Mucosa of descending colon (tissue), 3 donors: ENCODE data around the gene DMXL1. TPM values are rescaled to one million over a fixed set of nuclear protein-coding genes. Genes with fewer than 3 reads are reported as not detected.

Experiments
- ATAC-seq: fragments of 200-7000 bp; cut with Tn5 transposase; one replicate; pipeline ENCODE4 v1.9.1; 2020; ENCODE audit warnings: mild to moderate bottlenecking, moderate library complexity
- DNase-seq, 3 donors: peaks; one replicate each; pipeline ENCODE4 v3.0.0-alpha.2; 2020
- H3K36me3 ChIP-seq: fragments of 200-600 bp; one replicate; pipeline ENCODE4 v1.8.0; 2021; ENCODE audit warnings: low read depth, mild to moderate bottlenecking
- H3K4me1 ChIP-seq: fragments of 200-600 bp; one replicate; pipeline ENCODE4 v1.8.0; 2021; ENCODE audit warnings: low read depth, mild to moderate bottlenecking
- H3K4me3 ChIP-seq: fragments of 200-600 bp; one replicate; pipeline ENCODE4 v1.8.0; 2021; ENCODE audit warnings: mild to moderate bottlenecking
- H3K9me3 ChIP-seq: fragments of 200-600 bp; one replicate; pipeline ENCODE4 v1.8.0; 2021; ENCODE audit warnings: mild to moderate bottlenecking
- CTCF ChIP-seq: fragments of 200-600 bp; IDR thresholded peaks from one replicate; pipeline ENCODE4 v1.8.0; 2022; ENCODE audit warnings: antibody characterized with exemption, mild to moderate bottlenecking
- intact Hi-C, 2 donors: fragments of 100-400 bp; cut with DNase I in 1 of 2; cut with micrococcal nuclease in 1 of 2; formaldehyde crosslinking; loops; one replicate each; pipeline versions ENCODE4 v1.11.0 to v1.11.1; 2022; cut with DNase I, micrococcal nuclease
- total RNA-seq, 3 donors: library from RNA; stranded (reverse); fragmentation: NEBNext Ultra II Directional in 2 of 3; extraction: Animal tissue kit (Norgen Biotek cat#: 25700) in 2 of 3; gene quantifications; one replicate each; pipeline versions ENCODE4 v1.2.1 to v1.2.4, GENCODE V29; 2021 to 2023
- donor health status: DM: no; HTN: no; CAD: no; lungs with moderate emphysema.
- donor health status: DM: no; HTN: no; CAD: no.
- donor health status: DM: no; HTN: yes; CAD: no.

DMXL1 gene
- total RNA-seq, 3 donors from 2014 or later: 34.7 to 60.0 (median 51.0) TPM

GRCh38 chr5:119028575-119028974 lies 42.3 kb upstream of the DMXL1 start:
- Histone ChIP-seq H3K9me3 (no peaks in the 10 kb centered on the region), H3K4me1 (no peaks in the 10 kb centered on the region), H3K36me3 (no peaks in the 10 kb centered on the region), H3K4me3 (no peak overlapping the region)
- intact Hi-C loops: no loop called here
- DNase-seq (no peak), ATAC-seq (no peak)
- no peak for TF ChIP-seq CTCF

- DNase-seq (no peak), ATAC-seq (peak; percentile 31)
- Histone ChIP-seq H3K4me3 (no peak overlapping the region), H3K9me3 (no peaks in the 10 kb centered on the region), H3K4me1 (no peaks in the 10 kb centered on the region), H3K36me3 (no peaks in the 10 kb centered on the region)
- TF ChIP-seq CTCF: no peak
- intact Hi-C loops: no loop called here
These were observed 39.6 kb upstream of the DMXL1 start for GRCh38 chr5:119031011-119031886.

- no peak for DNase-seq
- no peak overlapping the region for H3K4me3 ChIP-seq
- no peak for TF ChIP-seq CTCF
- peak; percentile 47 for ATAC-seq
- H3K36me3 ChIP-seq: no peaks in the 10 kb centered on the region
- H3K9me3 ChIP-seq: no peaks in the 10 kb centered on the region
- H3K4me1 ChIP-seq: no peaks in the 10 kb centered on the region
- intact Hi-C loops: no loop called here
These were observed 39.0 kb upstream of the DMXL1 start for GRCh38 chr5:119031905-119032304.

GRCh38 chr5:119032656-119033055 lies 38.2 kb upstream of the DMXL1 start:
- Histone ChIP-seq H3K4me3 (no peak overlapping the region), H3K9me3 (no peaks in the 10 kb centered on the region), H3K36me3 (no peaks in the 10 kb centered on the region), H3K4me1 (peaks cover 2% of the 10 kb centered on the region)
- TF ChIP-seq CTCF: no peak
- DNase-seq (no peak), ATAC-seq (peak; percentile 41)
- intact Hi-C loops: no loop called here

- H3K4me3 ChIP-seq: no peak overlapping the region
- TF ChIP-seq CTCF: no peak
- intact Hi-C loops: no loop called here
These were observed 37.8 kb upstream of the DMXL1 start for GRCh38 chr5:119033135-119033534.

More at GRCh38 chr5:119033135-119033534, 37.8 kb upstream of the DMXL1 start:
- DNase-seq (no peak), ATAC-seq (no peak)
- Histone ChIP-seq H3K9me3 (no peaks in the 10 kb centered on the region), H3K36me3 (no peaks in the 10 kb centered on the region), H3K4me1 (peaks cover 4% of the 10 kb centered on the region)
